A549 (cell line): ENCODE data around the gene ESRRB. TPM values are rescaled to one million over a fixed set of nuclear protein-coding genes. Genes with fewer than 3 reads are reported as not detected.

ENCODE experiments used
- ATAC-seq, 2 experiments: fragments of 200-7000 bp in 1 of 2; fragments of >200 bp in 1 of 2; cut with Nextera tagmentation in 1 of 2; cut with Tn5 transposase in 1 of 2; 3 replicates each; pipeline versions ENCODE4 v1.8.0 to v1.9.1; 2018 to 2020; ENCODE audit warnings: mild to moderate bottlenecking in 1 of 2, moderate library complexity in 1 of 2
- CTCF ChIA-PET: fragments of 300-600 bp; sonication (Branson Sonifier 250); formaldehyde crosslinking; extraction: SDS; loops from one replicate; lab custom pipeline; 2021; ENCODE audit warnings: antibody characterized with exemption, inconsistent platforms; lab: Yijun Ruan, JAX
- POLR2A ChIA-PET: fragments of 350-600 bp; formaldehyde crosslinking; extraction: SDS; loops from one replicate; lab custom pipeline; 2021; ENCODE audit warnings: antibody characterized with exemption, inconsistent platforms; lab: Yijun Ruan, JAX
- DNase-seq, 2 experiments: peaks; one replicate each; pipeline versions ENCODE4 v3.0.0 to v3.0.0-alpha.2; 2011 to 2016; ENCODE audit warnings: low read depth in 1 of 2, low spot score in 1 of 2
- FAIRE-seq: peaks from 2 replicates; lab custom pipeline; 2011; peaks lifted over from hg19 to GRCh38; lab: Jason Lieb, UNC
- H3K27ac ChIP-seq, 2 experiments: fragments of >200 bp; sonication (Bioruptor Twin); formaldehyde crosslinking; 3 replicates each; pipeline ENCODE4 v1.5.1; 2016 to 2017
- H3K4me1 ChIP-seq: fragments of >200 bp; sonication (Bioruptor Twin); formaldehyde crosslinking; 3 replicates; pipeline ENCODE4 v1.6.1; 2016
- H3K4me2 ChIP-seq: fragments of >200 bp; sonication (Bioruptor Twin); formaldehyde crosslinking; 3 replicates; pipeline ENCODE4 v1.6.1; 2016
- H3K4me3 ChIP-seq: fragments of >200 bp; sonication (Bioruptor Twin); formaldehyde crosslinking; 3 replicates; pipeline ENCODE4 v1.5.1; 2016
- H3K9me3 ChIP-seq: fragments of >200 bp; sonication (Bioruptor Twin); formaldehyde crosslinking; 3 replicates; pipeline ENCODE4 v1.6.1; 2016
- CBX2 ChIP-seq: fragments of 200-600 bp; sonication (generic); IDR thresholded peaks from 2 replicates; pipeline ENCODE4 v1.6.1; 2016; ENCODE audit warnings: low read depth, mild to moderate bottlenecking, borderline replicate concordance
- E2F6 ChIP-seq: IDR thresholded peaks from 2 replicates; pipeline ENCODE4 v1.6.1; 2012; ENCODE audit warnings: low read depth, borderline replicate concordance
- ESRRA ChIP-seq: fragments of 150-350 bp; IDR thresholded peaks from 2 replicates; pipeline ENCODE4 v1.6.1; 2014; ENCODE audit warnings: mild to moderate bottlenecking, low read length, borderline replicate concordance
- FOXS1 ChIP-seq: fragments of 250-450 bp; sonication (Bioruptor Pico); IDR thresholded peaks from 2 replicates; pipeline ENCODE4 v1.5.0; 2020; ENCODE audit warnings: mild to moderate bottlenecking, moderate library complexity
- HOXA7 ChIP-seq: fragments of 250-450 bp; sonication (Bioruptor Pico); IDR thresholded peaks from 2 replicates; pipeline ENCODE4 v1.5.0; 2020; ENCODE audit warnings: mild to moderate bottlenecking, moderate library complexity
- HOXB13 ChIP-seq: fragments of 250-450 bp; sonication (Bioruptor Pico); IDR thresholded peaks from 2 replicates; pipeline ENCODE4 v1.5.0; 2020; ENCODE audit warnings: low read depth, mild to moderate bottlenecking, moderate library complexity
- NPAS2 ChIP-seq: fragments of 250-450 bp; sonication (Bioruptor Pico); IDR thresholded peaks from 2 replicates; pipeline ENCODE4 v1.8.0; 2022; ENCODE audit warnings: mild to moderate bottlenecking, moderate library complexity, borderline replicate concordance
- PBX3 ChIP-seq: IDR thresholded peaks from 2 replicates; pipeline ENCODE4 v1.6.1; 2012
- RARB ChIP-seq: fragments of 250-450 bp; sonication (Bioruptor Pico); IDR thresholded peaks from 2 replicates; pipeline ENCODE4 v1.8.0; 2021; ENCODE audit warnings: mild to moderate bottlenecking, moderate library complexity
- REST ChIP-seq: fragments of 200-600 bp; sonication (generic); IDR thresholded peaks from 2 replicates; pipeline ENCODE4 v1.6.1; 2016; ENCODE audit warnings: antibody characterized with exemption, mild to moderate bottlenecking, moderate library complexity
- RFX5 ChIP-seq: fragments of 450-650 bp; IDR thresholded peaks from 2 replicates; pipeline ENCODE4 v1.7.1; 2014; ENCODE audit warnings: antibody characterized with exemption, mild to moderate bottlenecking, moderate library complexity
- TFCP2L1 ChIP-seq: fragments of 250-450 bp; sonication (Bioruptor Pico); IDR thresholded peaks from 2 replicates; pipeline ENCODE4 v1.5.0; 2021; ENCODE audit warnings: mild to moderate bottlenecking
- TP53 ChIP-seq: fragments of 250-450 bp; sonication (Bioruptor Pico); IDR thresholded peaks from 2 replicates; pipeline ENCODE4 v1.5.0; 2021; ENCODE audit warnings: mild to moderate bottlenecking, moderate library complexity
- USF2 ChIP-seq: fragments of 450-650 bp; IDR thresholded peaks from 2 replicates; pipeline ENCODE4 v1.6.1; 2014; ENCODE audit warnings: antibody characterized with exemption
- ZFP36 ChIP-seq: fragments of 450-650 bp; IDR thresholded peaks from 2 replicates; pipeline ENCODE4 v1.6.1; 2014; ENCODE audit warnings: borderline replicate concordance; ENCODE audit not compliant: partially characterized antibody
- ZNF302 ChIP-seq: fragments of 250-450 bp; sonication (Bioruptor Pico); IDR thresholded peaks from 2 replicates; pipeline ENCODE4 v1.9.0; 2021; ENCODE audit warnings: inconsistent platforms, mild to moderate bottlenecking, moderate library complexity
- WGBS: methylation state at CpG from one replicate; pipeline ENCODE4 v1.1.6; 2017; ENCODE audit errors: missing lambda C conversion rate; 5-methylcytosine and 5-hydroxymethylcytosine counted together
- polyA plus RNA-seq, 4 experiments: library from polyadenylated mRNA; depleted of rRNA in 3 of 4; stranded (reverse); fragments of >200 nt; fragmentation: RNase III in 1 of 4; extraction: RNeasy Plus Mini Kit Qiagen cat#74134 plus additional on column Dnase treatment in 1 of 4; gene quantifications; 2 replicates in 3 of 4; 3 replicates in 1 of 4; pipeline ENCODE4 v1.2.3, GENCODE V29; 2011 to 2017

Gene ESRRB
- polyA plus RNA-seq, 2 of the 4 experiments (the other 2 are of a cell fraction): 0.15 to 0.19 TPM

GRCh38 chr14:76421662-76422061 is 45.7 kb downstream of the ESRRB start:
- ChIA-PET POLR2A (no interaction called here), CTCF (no interaction called here)
- TF ChIP-seq RFX5: no peak
- TF ChIP-seq E2F6: no peak
- TF ChIP-seq CBX2: no peak
- TF ChIP-seq ZNF302 (CRISPR knock-in tag): no peak
- TF ChIP-seq NPAS2 (CRISPR knock-in tag): no peak
- TF ChIP-seq TP53: no peak
- no peak for TF ChIP-seq ZFP36
- TF ChIP-seq FOXS1 (CRISPR knock-in tag): no peak
- no peaks in the 10 kb centered on the region for H3K4me1 ChIP-seq
- WGBS: 42% methylated on average over 4 of the region's 4 CpGs
- no peaks in the 10 kb centered on the region for H3K9me3 ChIP-seq
- H3K4me2 ChIP-seq: no peak overlapping the region
- H3K27ac ChIP-seq: no peak overlapping the region
- no peak for ATAC-seq
- FAIRE-seq: no peak
- H3K4me3 ChIP-seq: no peak overlapping the region
- no peak for DNase-seq

- WGBS: 73% methylated on average over 7 of the region's 7 CpGs
- CTCF ChIA-PET: interaction anchor here (0.6 to 0.7 kb wide), 2 partner anchors 525 to 1027 kb away, joined by 3 to 4 read pairs; no protein-coding TSS in a partner anchor
Measured at GRCh38 chr14:76422662-76423061, 46.7 kb downstream of the ESRRB start.

More at GRCh38 chr14:76422662-76423061, 46.7 kb downstream of the ESRRB start:
- Histone ChIP-seq H3K4me2 (no peak overlapping the region), H3K4me3 (no peak overlapping the region), H3K4me1 (no peaks in the 10 kb centered on the region), H3K9me3 (no peaks in the 10 kb centered on the region), H3K27ac (no peak overlapping the region)
- POLR2A ChIA-PET: no interaction called here
- DNase-seq (no peak), ATAC-seq (no peak), FAIRE-seq (no peak)
- TF ChIP-seq TFCP2L1 (CRISPR knock-in tag) (no peak), HOXB13 (CRISPR knock-in tag) (no peak), RARB (CRISPR knock-in tag) (no peak), PBX3 (no peak), CBX2 (no peak), HOXA7 (no peak), REST (no peak), USF2 (no peak), ESRRA (no peak)
